ENCODE results near the gene BCL2. TPM values are rescaled to one million over a fixed set of nuclear protein-coding genes. Genes with fewer than 3 reads are reported as not detected.
A peak's percentile ranks its signal among the peaks of the same experiment; 100 is the strongest.

BCL2 gene
- total RNA-seq, 1 experiment from 2014 or later, result 1.3 TPM

- no peak overlapping the region for H3K4ac ChIP-seq (ENCODE audit: low read depth, low read length)
- no peaks in the 10 kb centered on the region for H3K79me1 ChIP-seq (ENCODE audit: insufficient read depth, low read depth, low read length, poor library complexity, severe bottlenecking)
- Mint-ChIP-seq H3K9me3 (no peaks in the 10 kb centered on the region), H3K4me3 (no peak overlapping the region), H3K4me1 (peaks cover 17 to 22% of the 10 kb centered on the region in 2 experiments), H3K36me3 (ENCODE audit: insufficient read depth in 1 of 3, low read depth in 3 of 3) (peaks cover 24 to 81% (median 64%) of the 10 kb centered on the region in 3 experiments; a peak in 6 of 7 replicates), H3K27ac (peak overlapping the region in 1 of 3 experiments; percentile 31; a peak in 1 of 7 replicates), H3K27me3 (ENCODE audit: low read depth) (no peaks in the 10 kb centered on the region)
- no peak overlapping the region for H3K23ac ChIP-seq (ENCODE audit: insufficient read length, low read depth, low read length)
- H2AFZ ChIP-seq (ENCODE audit: low read length), result no peak overlapping the region
- H4K20me1 ChIP-seq (ENCODE audit: control insufficient read depth, insufficient read depth, insufficient read length), result no peaks in the 10 kb centered on the region
- H2BK5ac ChIP-seq (ENCODE audit: insufficient read length, low read length), result no peak overlapping the region
- no peak overlapping the region for H3K27ac ChIP-seq (ENCODE audit: insufficient read length, low read depth, low read length)
- H2BK12ac ChIP-seq (ENCODE audit: insufficient read length, low read depth, low read length), result no peak overlapping the region
- H2BK20ac ChIP-seq (ENCODE audit: low read depth, low read length, poor library complexity, severe bottlenecking), result no peak overlapping the region
- H3K9ac ChIP-seq (ENCODE audit: extremely low read depth, insufficient read length, low read length), result no peak overlapping the region
- no peak overlapping the region for H3T11ph ChIP-seq (ENCODE audit: low read length)
- WGBS (ENCODE audit: extremely low coverage, insufficient read length, low lambda C conversion rate), result no CpG with 5 or more reads among the region's 5 CpGs
- no peak overlapping the region for H2AK5ac ChIP-seq (ENCODE audit: insufficient read length, low read length)
- H3K18ac ChIP-seq (ENCODE audit: insufficient read length, low read depth, low read length), result no peak overlapping the region
- TF ChIP-seq, protein P1, sequence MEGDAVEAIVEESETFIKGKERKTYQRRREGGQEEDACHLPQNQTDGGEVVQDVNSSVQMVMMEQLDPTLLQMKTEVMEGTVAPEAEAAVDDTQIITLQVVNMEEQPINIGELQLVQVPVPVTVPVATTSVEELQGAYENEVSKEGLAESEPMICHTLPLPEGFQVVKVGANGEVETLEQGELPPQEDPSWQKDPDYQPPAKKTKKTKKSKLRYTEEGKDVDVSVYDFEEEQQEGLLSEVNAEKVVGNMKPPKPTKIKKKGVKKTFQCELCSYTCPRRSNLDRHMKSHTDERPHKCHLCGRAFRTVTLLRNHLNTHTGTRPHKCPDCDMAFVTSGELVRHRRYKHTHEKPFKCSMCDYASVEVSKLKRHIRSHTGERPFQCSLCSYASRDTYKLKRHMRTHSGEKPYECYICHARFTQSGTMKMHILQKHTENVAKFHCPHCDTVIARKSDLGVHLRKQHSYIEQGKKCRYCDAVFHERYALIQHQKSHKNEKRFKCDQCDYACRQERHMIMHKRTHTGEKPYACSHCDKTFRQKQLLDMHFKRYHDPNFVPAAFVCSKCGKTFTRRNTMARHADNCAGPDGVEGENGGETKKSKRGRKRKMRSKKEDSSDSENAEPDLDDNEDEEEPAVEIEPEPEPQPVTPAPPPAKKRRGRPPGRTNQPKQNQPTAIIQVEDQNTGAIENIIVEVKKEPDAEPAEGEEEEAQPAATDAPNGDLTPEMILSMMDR (conservative IDR thresholded peaks at IDR 0.05), result peak; percentile 70
- DNase-seq, result peak; percentile 48
- no peaks in the 10 kb centered on the region for H3K9me3 ChIP-seq (ENCODE audit: control insufficient read depth, low read depth, low read length)
- no peak overlapping the region for H2BK120ac ChIP-seq (ENCODE audit: low read depth, low read length, poor library complexity, severe bottlenecking)
- no peak overlapping the region for H2BK15ac ChIP-seq (ENCODE audit: low read depth, low read length)
- H3K79me2 ChIP-seq (ENCODE audit: insufficient read depth, low read length), result no peaks in the 10 kb centered on the region
- H3K23me2 ChIP-seq (ENCODE audit: insufficient read length, low read depth, low read length, poor library complexity, severe bottlenecking), result no peaks in the 10 kb centered on the region
- no peak overlapping the region for H4K5ac ChIP-seq (ENCODE audit: insufficient read length, low read depth, low read length)
- H4K91ac ChIP-seq (ENCODE audit: insufficient read length, low read depth, low read length), result no peak overlapping the region
- no peak overlapping the region for H3K56ac ChIP-seq (ENCODE audit: insufficient read length, low read depth, low read length)
- H3K27me3 ChIP-seq (ENCODE audit: insufficient read depth, low read length), result no peaks in the 10 kb centered on the region
- H4K8ac ChIP-seq (replicated peaks; ENCODE audit: insufficient read length, low read depth, low read length), result no peak overlapping the region
- H3K4me1 ChIP-seq (ENCODE audit: insufficient read depth, low read length), result no peaks in the 10 kb centered on the region
- no peak overlapping the region for H3K4me2 ChIP-seq (ENCODE audit: insufficient read depth, insufficient read length, low read length)
- no peak overlapping the region for H3K14ac ChIP-seq (ENCODE audit: insufficient read depth, low read length)
Measured at GRCh38 chr18:63342206-63342605, 22.6 kb upstream of the BCL2 start.

Data from H9 (cell line).